Measurements from ENCODE around the gene TEPSIN.

The TEPSIN gene

GRCh38 chr17:81194941-81195901 lies 43.6 kb downstream of the TEPSIN start:
- no peak for DNase-seq

- DNase-seq: no peak
Measured at GRCh38 chr17:81194225-81194760, 44.6 kb downstream of the TEPSIN start.

- no peak for DNase-seq
Measured at GRCh38 chr17:81193470-81194224, 45.2 kb downstream of the TEPSIN start.

GRCh38 chr17:81193051-81193410 lies 45.8 kb downstream of the TEPSIN start:
- DNase-seq: no peak

- no peak for DNase-seq
Measured at GRCh38 chr17:81192386-81193050, 46.3 kb downstream of the TEPSIN start.

GRCh38 chr17:81191646-81192045 lies 47.2 kb downstream of the TEPSIN start:
- DNase-seq: no peak

GRCh38 chr17:81191116-81191515 lies 47.7 kb downstream of the TEPSIN start:
- DNase-seq: no peak

GRCh38 chr17:81190591-81190990 lies 48.3 kb downstream of the TEPSIN start:
- no peak for DNase-seq

GRCh38 chr17:81189670-81190530 lies 49.0 kb downstream of the TEPSIN start:
- DNase-seq: peak; percentile 5

- DNase-seq: no peak
Measured at GRCh38 chr17:81189016-81189415, 49.8 kb downstream of the TEPSIN start.

- DNase-seq: no peak
Measured at GRCh38 chr17:81188491-81188840, 50.4 kb downstream of the TEPSIN start.

- no peak for DNase-seq
Measured at GRCh38 chr17:81187586-81188490, 51.0 kb downstream of the TEPSIN start.

- DNase-seq: no peak
Measured at GRCh38 chr17:81187120-81187519, 51.7 kb downstream of the TEPSIN start.

GRCh38 chr17:81186203-81186602 lies 52.7 kb downstream of the TEPSIN start:
- no peak for DNase-seq

GRCh38 chr17:81184555-81184954 lies 54.3 kb downstream of the TEPSIN start:
- DNase-seq: no peak

GRCh38 chr17:81183807-81184206 lies 55.0 kb downstream of the TEPSIN start:
- no peak for DNase-seq

GRCh38 chr17:81183316-81183715 lies 55.5 kb downstream of the TEPSIN start:
- no peak for DNase-seq

GRCh38 chr17:81182596-81182995 lies 56.3 kb downstream of the TEPSIN start:
- no peak for DNase-seq

GRCh38 chr17:81181811-81182185 lies 57.1 kb downstream of the TEPSIN start:
- DNase-seq: no peak

- no peak for DNase-seq
Measured at GRCh38 chr17:81180836-81181810, 57.7 kb downstream of the TEPSIN start.
